Tibial nerve (tissue), 4 donors: ENCODE data around the gene TMEM126B.

Experiments used
- EP300 ChIP-seq, 2 donors: sonication (generic); formaldehyde crosslinking; IDR thresholded peaks; one replicate each; pipeline ENCODE4 v1.6.1; 2017; ENCODE audit warnings: antibody characterized with exemption in 2 of 2, mild to moderate bottlenecking in 1 of 2
- POLR2A ChIP-seq, 2 donors: fragments of 450-650 bp; IDR thresholded peaks; one replicate each; pipeline ENCODE4 v1.6.1; 2017; ENCODE audit warnings: antibody characterized with exemption in 2 of 2, mild to moderate bottlenecking in 2 of 2, moderate library complexity in 2 of 2
- TF ChIP-seq, protein P1 (sequence below), 5 experiments: fragments of 200-600 bp in 3 of 5; fragments of 450-650 bp in 2 of 5; sonication (generic) in 3 of 5; IDR thresholded peaks; one replicate each; pipeline ENCODE4 v1.5.1; 2016 to 2019; ENCODE audit warnings: antibody characterized with exemption in 5 of 5, mild to moderate bottlenecking in 3 of 5, moderate library complexity in 2 of 5

DNA sequence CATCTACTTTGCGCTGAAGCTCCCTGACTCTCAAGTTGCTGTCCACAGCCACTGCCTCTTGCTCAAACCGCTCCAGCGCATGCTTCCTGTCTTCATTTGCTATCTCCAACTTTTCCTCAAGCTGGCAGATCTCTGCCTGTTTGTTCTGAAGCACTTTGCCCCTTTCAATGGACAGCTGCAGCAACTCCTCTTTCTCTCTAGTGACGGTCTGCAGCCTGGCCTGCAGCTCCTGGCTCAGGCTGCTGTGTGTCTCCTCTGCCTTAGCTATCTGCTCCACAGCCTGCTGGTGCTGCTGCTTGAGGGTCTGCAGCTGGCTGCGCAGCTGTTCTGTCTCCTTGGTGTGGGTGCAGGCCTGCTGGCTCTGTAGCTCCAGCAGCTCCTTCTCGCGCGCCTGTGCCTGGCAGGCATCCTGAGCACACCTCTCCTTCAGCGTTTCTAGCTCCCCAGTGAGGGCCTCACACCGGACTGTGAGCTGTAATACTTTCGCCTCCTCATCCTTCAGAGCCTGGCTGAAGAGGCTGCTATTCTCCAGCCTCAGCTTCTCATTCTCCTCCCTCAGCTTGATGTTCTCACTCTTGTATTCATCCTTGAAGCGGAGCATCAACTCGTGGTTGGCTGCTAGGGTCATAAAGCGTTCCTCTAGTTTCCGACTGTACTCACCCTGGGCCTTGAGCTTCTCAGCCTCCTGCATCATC, 56.9 kb downstream of the TMEM126B start:
- no peak for TF ChIP-seq POLR2A (IDR thresholded peaks at IDR 0.05)
- TF ChIP-seq, protein P1, sequence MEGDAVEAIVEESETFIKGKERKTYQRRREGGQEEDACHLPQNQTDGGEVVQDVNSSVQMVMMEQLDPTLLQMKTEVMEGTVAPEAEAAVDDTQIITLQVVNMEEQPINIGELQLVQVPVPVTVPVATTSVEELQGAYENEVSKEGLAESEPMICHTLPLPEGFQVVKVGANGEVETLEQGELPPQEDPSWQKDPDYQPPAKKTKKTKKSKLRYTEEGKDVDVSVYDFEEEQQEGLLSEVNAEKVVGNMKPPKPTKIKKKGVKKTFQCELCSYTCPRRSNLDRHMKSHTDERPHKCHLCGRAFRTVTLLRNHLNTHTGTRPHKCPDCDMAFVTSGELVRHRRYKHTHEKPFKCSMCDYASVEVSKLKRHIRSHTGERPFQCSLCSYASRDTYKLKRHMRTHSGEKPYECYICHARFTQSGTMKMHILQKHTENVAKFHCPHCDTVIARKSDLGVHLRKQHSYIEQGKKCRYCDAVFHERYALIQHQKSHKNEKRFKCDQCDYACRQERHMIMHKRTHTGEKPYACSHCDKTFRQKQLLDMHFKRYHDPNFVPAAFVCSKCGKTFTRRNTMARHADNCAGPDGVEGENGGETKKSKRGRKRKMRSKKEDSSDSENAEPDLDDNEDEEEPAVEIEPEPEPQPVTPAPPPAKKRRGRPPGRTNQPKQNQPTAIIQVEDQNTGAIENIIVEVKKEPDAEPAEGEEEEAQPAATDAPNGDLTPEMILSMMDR (IDR thresholded peaks at IDR 0.05), result no peak
- TF ChIP-seq EP300 (IDR thresholded peaks at IDR 0.05), result no peak
